Body of pancreas (tissue), 4 donors: ENCODE measurements around the gene SOX5.

Experiments used
- CTCF ChIP-seq, 7 experiments: fragments of 450-650 bp in 4 of 7; fragments of 200-600 bp in 3 of 7; sonication (generic) in 3 of 7; IDR thresholded peaks; one replicate each; pipeline ENCODE4 v1.5.1; 2016 to 2019; ENCODE audit warnings: antibody characterized with exemption in 7 of 7
- POLR2A ChIP-seq, 3 donors: fragments of 450-650 bp; IDR thresholded peaks; one replicate each; pipeline ENCODE4 v1.6.1; 2016; ENCODE audit warnings: antibody characterized with exemption in 3 of 3, mild to moderate bottlenecking in 2 of 3

GRCh38 chr12:23854598-23854997 is 94.9 kb downstream of the SOX5 start:
- no peak for TF ChIP-seq CTCF (IDR thresholded peaks at IDR 0.05)
- TF ChIP-seq POLR2A (IDR thresholded peaks at IDR 0.05), result no peak
